Activated naive CD4-positive, alpha-beta T cell (primary cell): ENCODE results near the gene SLC35A1.
A peak's percentile ranks its signal among the peaks of the same experiment; 100 is the strongest.
"Not testable (repeated sequence)": the region's sequence is repeated elsewhere in the genome, so short reads cannot be mapped to it uniquely, and the experiment has no call there.

Source experiments
- DNase-seq, 4 experiments: peaks; one replicate each; lab custom pipeline; 2025; lab: John Stamatoyannopoulos, UW

SLC35A1 gene

GRCh38 chr6:87472525-87473418, at the start of gene SLC35A1:
Gene SLC35A1, plus strand, starts transcription at chr6:87472974. Its CDS starts 30 bp downstream, at chr6:87473004.
- DNase-seq, result peak; percentile 58 to 80 (median 70)

- no peak for DNase-seq
Observed at GRCh38 chr6:87426789-87427188, 46.0 kb upstream of the SLC35A1 start.

- no peak for DNase-seq
Observed at GRCh38 chr6:87430499-87430898, 42.3 kb upstream of the SLC35A1 start.

- no peak for DNase-seq
Observed at GRCh38 chr6:87431263-87431662, 41.5 kb upstream of the SLC35A1 start.

GRCh38 chr6:87436435-87436834, 36.3 kb upstream of the SLC35A1 start:
- peak in 1 of 4 experiments; percentile 2 for DNase-seq

GRCh38 chr6:87441711-87442110, 31.1 kb upstream of the SLC35A1 start:
- no peak for DNase-seq

- no peak for DNase-seq
Observed at GRCh38 chr6:87444362-87444761, 28.4 kb upstream of the SLC35A1 start.

GRCh38 chr6:87465051-87465450, 7.7 kb upstream of the SLC35A1 start:
- DNase-seq, result no peak

GRCh38 chr6:87473419-87473903, 687 bp downstream of the SLC35A1 start:
- no peak for DNase-seq

- DNase-seq, result no peak
Observed at GRCh38 chr6:87481931-87482330, 9.2 kb downstream of the SLC35A1 start.

- no peak for DNase-seq
Observed at GRCh38 chr6:87482366-87482765, 9.6 kb downstream of the SLC35A1 start.

GRCh38 chr6:87483929-87484328, 11.2 kb downstream of the SLC35A1 start:
- DNase-seq, result no peak

GRCh38 chr6:87484491-87484890, 11.7 kb downstream of the SLC35A1 start:
- no peak for DNase-seq

- DNase-seq, result no peak
Observed at GRCh38 chr6:87487555-87487954, 14.8 kb downstream of the SLC35A1 start.

GRCh38 chr6:87489326-87489725, 16.6 kb downstream of the SLC35A1 start:
- DNase-seq, result not testable (repeated sequence)

- DNase-seq, result no peak
Observed at GRCh38 chr6:87494761-87495422, 22.1 kb downstream of the SLC35A1 start.

GRCh38 chr6:87498048-87498447, 25.3 kb downstream of the SLC35A1 start:
- no peak for DNase-seq

GRCh38 chr6:87501809-87502572, 29.2 kb downstream of the SLC35A1 start:
- no peak for DNase-seq

GRCh38 chr6:87504441-87504840, 31.7 kb downstream of the SLC35A1 start:
- DNase-seq, result no peak

- no peak for DNase-seq
Observed at GRCh38 chr6:87514831-87515230, 42.1 kb downstream of the SLC35A1 start.

- DNase-seq, result no peak
Observed at GRCh38 chr6:87518453-87518852, 45.7 kb downstream of the SLC35A1 start.

- no peak for DNase-seq
Observed at GRCh38 chr6:87522686-87523085, 49.9 kb downstream of the SLC35A1 start.
